Naive thymus-derived CD4-positive, alpha-beta T cell (primary cell): ENCODE measurements around the gene RNF207. TPM values are rescaled to one million over a fixed set of nuclear protein-coding genes. Genes with fewer than 3 reads are reported as not detected.

Experiments
- ATAC-seq: fragments of 150-1000 bp; cut with Tn5 transposase; 2 replicates; pipeline ENCODE4 v1.10.0; 2021; ENCODE audit warnings: mild to moderate bottlenecking, moderate library complexity
- CTCF ChIA-PET: fragments of 350-600 bp; sonication (Branson Sonifier 250); formaldehyde crosslinking; loops from one replicate; lab custom pipeline; 2021; ENCODE audit warnings: antibody characterized with exemption; lab: Charles Lee
- POLR2A ChIA-PET: fragments of 350-600 bp; sonication (Branson Sonifier 250); formaldehyde crosslinking; loops from one replicate; lab custom pipeline; 2021; ENCODE audit warnings: antibody characterized with exemption, inconsistent platforms; lab: Charles Lee
- DNase-seq, 9 donors: peaks; one replicate each; pipeline versions ENCODE4 v3.0.0 to v3.0.0-alpha.2; 2020 to 2022; ENCODE audit warnings: mixed read lengths in 1 of 9
- H3K27ac ChIP-seq: one replicate; pipeline ENCODE4 v1.7.0; 2013; ENCODE audit warnings: mild to moderate bottlenecking, low read depth, low read length, moderate library complexity
- H3K27me3 ChIP-seq, 2 donors: one replicate each; pipeline ENCODE4 v1.7.0; 2013; ENCODE audit warnings: low read length in 2 of 2, mild to moderate bottlenecking in 2 of 2, moderate library complexity in 2 of 2; ENCODE audit not compliant: control insufficient read depth in 2 of 2, insufficient read depth in 2 of 2
- H3K36me3 ChIP-seq, 3 experiments: 1 replicate in 2 of 3; 2 replicates in 1 of 3; pipeline ENCODE4 v1.7.0; 2013; ENCODE audit warnings: low read length in 3 of 3, mild to moderate bottlenecking in 3 of 3, moderate library complexity in 1 of 3; ENCODE audit not compliant: insufficient read depth in 3 of 3, control insufficient read depth in 2 of 3
- H3K4me1 ChIP-seq, 2 donors: one replicate each; pipeline ENCODE4 v1.7.0; 2013; ENCODE audit warnings: low read length in 2 of 2, mild to moderate bottlenecking in 2 of 2, moderate library complexity in 1 of 2; ENCODE audit not compliant: control insufficient read depth in 2 of 2, insufficient read depth in 2 of 2
- H3K4me3 ChIP-seq: 2 replicates; pipeline ENCODE4 v1.7.0; 2013; ENCODE audit warnings: mild to moderate bottlenecking, low read length
- H3K9me3 ChIP-seq, 3 experiments: 1 replicate in 2 of 3; 2 replicates in 1 of 3; pipeline ENCODE4 v1.7.0; 2013; ENCODE audit warnings: low read length in 3 of 3; ENCODE audit not compliant: control insufficient read depth in 2 of 3
- H3K27ac Mint-ChIP-seq, 9 donors: one replicate each; pipeline ENCODE4 v1.8.0; 2020 to 2022; ENCODE audit warnings: mixed read lengths in 9 of 9, mild to moderate bottlenecking in 8 of 9, moderate library complexity in 5 of 9, inconsistent platforms in 2 of 9
- H3K27me3 Mint-ChIP-seq, 5 donors: one replicate each; pipeline ENCODE4 v1.8.0; 2021 to 2022; ENCODE audit warnings: mixed read lengths in 5 of 5, mild to moderate bottlenecking in 1 of 5
- H3K36me3 Mint-ChIP-seq, 5 donors: one replicate each; pipeline ENCODE4 v1.8.0; 2020 to 2022; ENCODE audit warnings: mixed read lengths in 5 of 5, mild to moderate bottlenecking in 3 of 5, inconsistent platforms in 1 of 5
- H3K4me1 Mint-ChIP-seq, 7 donors: one replicate each; pipeline ENCODE4 v1.8.0; 2020 to 2022; ENCODE audit warnings: mixed read lengths in 7 of 7, mild to moderate bottlenecking in 3 of 7, inconsistent platforms in 1 of 7
- H3K4me3 Mint-ChIP-seq, 10 donors: one replicate each; pipeline ENCODE4 v1.8.0; 2020 to 2022; ENCODE audit warnings: mild to moderate bottlenecking in 10 of 10, mixed read lengths in 10 of 10, moderate library complexity in 6 of 10, inconsistent platforms in 2 of 10
- H3K9me3 Mint-ChIP-seq, 11 donors: one replicate each; pipeline ENCODE4 v1.8.0; 2020 to 2022; ENCODE audit warnings: mixed read lengths in 11 of 11, mild to moderate bottlenecking in 4 of 11, inconsistent platforms in 1 of 11, moderate library complexity in 1 of 11
- intact Hi-C, 2 donors: fragments of 100-400 bp; cut with micrococcal nuclease; formaldehyde crosslinking; loops; one replicate each; pipeline ENCODE4 v1.15.1; 2023
- polyA plus RNA-seq, 2 donors: library from polyadenylated mRNA; unstranded; fragments of 300-500 nt; fragmentation: Illumina TruSeq; gene quantifications; one replicate each; pipeline ENCODE4 v1.2.3, GENCODE V29; 2021
- total RNA-seq, 6 experiments: library from RNA in 5 of 6; stranded (reverse) in 5 of 6; gene quantifications; 1 replicate in 5 of 6; 2 replicates in 1 of 6; pipeline ENCODE4 v1.2.3 and lab custom pipeline; 2021 to 2026

The RNF207 gene
- total and polyA plus RNA-seq, 7 experiments from 2014 or later, result 0.09 to 83.6 (median 0.81) TPM

GRCh38 chr1:6268415-6268814 is 62.5 kb downstream of the RNF207 start:
- DNase-seq (no peak), ATAC-seq (no peak)
- Mint-ChIP-seq H3K27ac (no peak overlapping the region), H3K4me1 (peaks cover 0 to 4% (median 0%) of the 10 kb centered on the region in 7 donors), H3K9me3 (no peaks in the 10 kb centered on the region), H3K4me3 (no peak overlapping the region), H3K27me3 (no peaks in the 10 kb centered on the region), H3K36me3 (no peaks in the 10 kb centered on the region)
- intact Hi-C loops, result no loop called here
- no peak overlapping the region for H3K27ac ChIP-seq
- H3K4me1 ChIP-seq, result no peaks in the 10 kb centered on the region
- no peaks in the 10 kb centered on the region for H3K27me3 ChIP-seq
- H3K36me3 ChIP-seq, result no peaks in the 10 kb centered on the region
- ChIA-PET POLR2A (no interaction called here), CTCF (no interaction called here)
- no peaks in the 10 kb centered on the region for H3K9me3 ChIP-seq
- no peak overlapping the region for H3K4me3 ChIP-seq

DNA sequence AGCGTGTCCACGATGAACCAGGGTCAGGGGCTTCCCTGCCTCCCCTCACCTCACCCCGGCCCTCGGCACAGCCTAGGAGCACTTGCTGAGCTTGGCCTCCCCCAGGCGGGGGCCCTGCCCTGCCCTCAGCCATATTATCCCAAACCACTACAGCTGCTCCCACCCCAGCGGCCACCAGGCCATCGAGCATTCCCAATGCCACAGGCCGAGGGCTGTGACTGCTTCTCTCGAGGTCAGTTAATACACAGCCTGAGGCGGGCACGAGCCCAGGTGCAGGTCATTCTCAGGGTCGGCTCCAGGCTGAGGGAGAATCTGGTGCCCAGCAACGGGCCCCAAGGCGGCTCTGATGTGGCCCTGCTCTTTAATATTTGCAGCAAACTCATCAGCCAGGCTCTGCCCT is 63.4 kb downstream of the RNF207 start:
- Mint-ChIP-seq H3K36me3 (no peaks in the 10 kb centered on the region), H3K27ac (no peak overlapping the region), H3K4me3 (no peak overlapping the region), H3K9me3 (no peaks in the 10 kb centered on the region), H3K27me3 (no peaks in the 10 kb centered on the region), H3K4me1 (peaks cover 0 to 4% (median 0%) of the 10 kb centered on the region in 7 donors)
- no peaks in the 10 kb centered on the region for H3K9me3 ChIP-seq
- ATAC-seq (no peak), DNase-seq (no peak)
- no peaks in the 10 kb centered on the region for H3K36me3 ChIP-seq
- ChIA-PET CTCF (no interaction called here), POLR2A (no interaction called here)
- H3K27ac ChIP-seq, result no peak overlapping the region
- H3K4me3 ChIP-seq, result no peak overlapping the region
- intact Hi-C loops, result no loop called here
- no peaks in the 10 kb centered on the region for H3K4me1 ChIP-seq
- H3K27me3 ChIP-seq, result no peaks in the 10 kb centered on the region

DNA sequence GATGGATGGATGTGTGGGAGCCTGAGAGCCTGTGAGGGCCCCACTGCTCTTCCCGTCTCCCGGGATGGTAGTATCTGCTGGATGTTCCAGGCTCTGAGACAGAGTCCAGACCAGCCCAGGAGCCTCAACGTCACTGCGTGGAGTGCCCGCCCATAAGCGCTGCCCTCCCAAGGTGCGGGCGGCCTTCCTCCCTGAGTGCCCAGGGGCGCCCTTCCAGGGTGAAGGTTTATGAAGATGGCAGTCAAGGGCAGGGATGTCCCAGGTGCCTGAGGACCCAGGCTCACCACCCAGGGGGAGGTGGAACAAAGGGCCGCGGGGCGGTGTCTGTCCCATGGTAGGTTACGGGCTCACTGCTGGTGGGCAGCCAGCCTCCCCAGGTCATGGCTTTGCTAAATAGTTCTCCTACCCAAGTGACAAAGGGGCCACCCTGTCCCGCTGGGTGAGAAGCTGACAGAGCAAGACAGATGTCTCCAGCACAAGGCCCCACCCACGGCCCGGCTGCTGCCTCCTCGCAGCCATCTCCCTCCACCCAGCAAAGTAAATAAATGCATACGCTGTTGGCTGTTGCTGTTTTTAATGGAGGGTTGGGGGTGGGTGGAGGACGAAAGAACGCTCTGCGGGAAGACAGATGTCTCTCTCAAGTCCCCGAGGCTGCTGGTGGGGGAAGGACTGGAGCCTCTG is 63.9 kb downstream of the RNF207 start:
- Mint-ChIP-seq H3K36me3 (no peaks in the 10 kb centered on the region), H3K27me3 (no peaks in the 10 kb centered on the region), H3K4me1 (peaks cover 0 to 4% (median 0%) of the 10 kb centered on the region in 7 donors), H3K27ac (no peak overlapping the region), H3K9me3 (no peaks in the 10 kb centered on the region), H3K4me3 (no peak overlapping the region)
- Histone ChIP-seq H3K27ac (no peak overlapping the region), H3K9me3 (no peaks in the 10 kb centered on the region), H3K4me1 (no peaks in the 10 kb centered on the region), H3K36me3 (no peaks in the 10 kb centered on the region), H3K4me3 (no peak overlapping the region), H3K27me3 (no peaks in the 10 kb centered on the region)
- ChIA-PET POLR2A (no interaction called here), CTCF (no interaction called here)
- DNase-seq (no peak), ATAC-seq (no peak)
- intact Hi-C loops, result no loop called here

- ChIA-PET CTCF (no interaction called here), POLR2A (no interaction called here)
- Histone ChIP-seq H3K4me3 (no peak overlapping the region), H3K27ac (no peak overlapping the region), H3K9me3 (no peaks in the 10 kb centered on the region), H3K4me1 (no peaks in the 10 kb centered on the region), H3K27me3 (no peaks in the 10 kb centered on the region), H3K36me3 (no peaks in the 10 kb centered on the region)
- ATAC-seq (no peak), DNase-seq (no peak)
- no peaks in the 10 kb centered on the region for H3K9me3 Mint-ChIP-seq
- peaks cover 0 to 4% (median 0%) of the 10 kb centered on the region in 7 donors for H3K4me1 Mint-ChIP-seq
- intact Hi-C loops, result no loop called here
- H3K27me3 Mint-ChIP-seq, result no peaks in the 10 kb centered on the region
- no peaks in the 10 kb centered on the region for H3K36me3 Mint-ChIP-seq
- no peak overlapping the region for H3K4me3 Mint-ChIP-seq
- H3K27ac Mint-ChIP-seq, result no peak overlapping the region
Measured at GRCh38 chr1:6270401-6270800, 64.5 kb downstream of the RNF207 start.

Other genes with a start within 250 kb of the RNF207 start
- 10 to 100 TPM in 3 of 5 experiments, 1 to 10 TPM in 2; 9.0 to 20.6 (median 11.1) TPM for gene NPHP4, start 213.7 kb upstream of the RNF207 start, total RNA-seq
- 1 to 10 TPM in 1 of 2 donors, under 1 TPM in 1; 0.40 to 2.7 TPM for gene NPHP4, start 213.7 kb upstream of the RNF207 start, polyA plus RNA-seq
- gene KCNAB2, start 160.2 kb upstream of the RNF207 start, total RNA-seq, result 100 to 1,000 TPM; 176 to 310 (median 188) TPM
- 10 to 100 TPM; 16.8 to 33.6 TPM for gene KCNAB2, start 160.2 kb upstream of the RNF207 start, polyA plus RNA-seq
- 1 to 10 TPM in 1 of 5 experiments, under 1 TPM in 4; 0.14 to 2.8 (median 0.37) TPM for gene CHD5, start 25.8 kb upstream of the RNF207 start, total RNA-seq
- gene CHD5, start 25.8 kb upstream of the RNF207 start, polyA plus RNA-seq, result not detected
- 100 to 1,000 TPM; 431 to 720 (median 579) TPM for gene RPL22, start 6.5 kb upstream of the RNF207 start, total RNA-seq
- gene RPL22, start 6.5 kb upstream of the RNF207 start, polyA plus RNA-seq, result 100 to 1,000 TPM; 129 to 298 TPM
- gene ICMT, start 29.8 kb downstream of the RNF207 start, total RNA-seq, result 10 to 100 TPM in 3 of 5 experiments, 1 to 10 TPM in 2; 4.6 to 46.1 (median 16.3) TPM
- gene ICMT, start 29.8 kb downstream of the RNF207 start, polyA plus RNA-seq, result 10 to 100 TPM; 12.9 to 14.3 TPM
- gene HES3, start 38.1 kb downstream of the RNF207 start, total RNA-seq, result not detected
- gene HES3, start 38.1 kb downstream of the RNF207 start, polyA plus RNA-seq, result not detected
- 1 to 10 TPM in 2 of 5 experiments, under 1 TPM in 3; 0.27 to 2.9 (median 0.59) TPM for gene GPR153, start 55.0 kb downstream of the RNF207 start, total RNA-seq
- gene GPR153, start 55.0 kb downstream of the RNF207 start, polyA plus RNA-seq, result not detected
- gene ACOT7, start 187.6 kb downstream of the RNF207 start, total RNA-seq, result 10 to 100 TPM in 1 of 5 experiments, 1 to 10 TPM in 4; 2.5 to 75.6 (median 3.4) TPM
- gene ACOT7, start 187.6 kb downstream of the RNF207 start, polyA plus RNA-seq, result 1 to 10 TPM; 4.9 to 6.2 TPM
- under 1 TPM in 1 of 5 experiments, not detected in 4; 0.56 TPM for gene HES2, start 213.8 kb downstream of the RNF207 start, total RNA-seq
- gene HES2, start 213.8 kb downstream of the RNF207 start, polyA plus RNA-seq, result not detected
- 1 to 10 TPM in 4 of 5 experiments, under 1 TPM in 1; 0.85 to 2.9 (median 2.3) TPM for gene ESPN, start 218.7 kb downstream of the RNF207 start, total RNA-seq
- under 1 TPM; 0.40 to 0.60 TPM for gene ESPN, start 218.7 kb downstream of the RNF207 start, polyA plus RNA-seq